Esophagus muscularis mucosa (tissue), 4 donors: ENCODE results near the gene GOPC. TPM values are rescaled to one million over a fixed set of nuclear protein-coding genes. Genes with fewer than 3 reads are reported as not detected.

Experiments
- DNase-seq: peaks from one replicate; pipeline ENCODE4 v3.0.0-alpha.2; 2017; ENCODE audit errors: extremely low spot score
- H3K27ac ChIP-seq, 4 donors: fragments of 200-600 bp; sonication (generic); replicated peaks in 1 of 4; 1 replicate in 3 of 4; 2 replicates in 1 of 4; pipeline ENCODE4 v1.5.1; 2016 to 2019; ENCODE audit warnings: mild to moderate bottlenecking in 1 of 4
- H3K27me3 ChIP-seq, 4 donors: fragments of 200-600 bp; sonication (generic); one replicate each; pipeline versions ENCODE4 v1.5.1 to v1.6.0; 2016 to 2019
- H3K36me3 ChIP-seq, 4 donors: fragments of 200-600 bp; sonication (generic); one replicate each; pipeline ENCODE4 v1.5.1; 2016 to 2019
- H3K4me1 ChIP-seq, 4 donors: fragments of 200-600 bp; sonication (generic); one replicate each; pipeline ENCODE4 v1.5.1; 2016 to 2019
- H3K4me3 ChIP-seq, 4 donors: fragments of 200-600 bp; sonication (generic); 1 replicate in 2 of 4; 2 replicates in 2 of 4; pipeline ENCODE4 v1.5.1; 2016 to 2019; ENCODE audit warnings: mild to moderate bottlenecking in 4 of 4, moderate library complexity in 1 of 4
- H3K9me3 ChIP-seq, 4 donors: fragments of 200-600 bp; sonication (generic); 1 replicate in 3 of 4; 2 replicates in 1 of 4; pipeline ENCODE4 v1.5.1; 2016 to 2019
- CTCF ChIP-seq, 3 experiments: fragments of 200-600 bp in 2 of 3; fragments of 450-650 bp in 1 of 3; sonication (generic) in 2 of 3; IDR thresholded peaks; one replicate each; pipeline ENCODE4 v1.5.1; 2017 to 2019; ENCODE audit warnings: antibody characterized with exemption in 3 of 3, mild to moderate bottlenecking in 2 of 3, moderate library complexity in 1 of 3
- EP300 ChIP-seq: sonication (generic); formaldehyde crosslinking; IDR thresholded peaks from one replicate; pipeline ENCODE4 v1.6.1; 2017; ENCODE audit warnings: antibody characterized with exemption
- POLR2A ChIP-seq: fragments of 450-650 bp; IDR thresholded peaks from one replicate; pipeline ENCODE4 v1.6.1; 2017; ENCODE audit warnings: antibody characterized with exemption, moderate library complexity, mild to moderate bottlenecking, low read depth
- POLR2AphosphoS5 ChIP-seq, 2 donors: sonication (generic); formaldehyde crosslinking; IDR thresholded peaks; one replicate each; pipeline ENCODE4 v1.6.1; 2017; ENCODE audit warnings: antibody characterized with exemption in 2 of 2
- WGBS: methylation state at CpG from one replicate; pipeline ENCODE4 v1.1.5; 2018; 5-methylcytosine and 5-hydroxymethylcytosine counted together
- intact Hi-C: fragments of 100-400 bp; cut with DNase I; formaldehyde crosslinking; loops from one replicate; pipeline ENCODE4 v1.15.1; 2023
- total RNA-seq, 4 donors: library from RNA; depleted of rRNA; stranded (reverse); fragments of >200 nt; gene quantifications; one replicate each; pipeline versions ENCODE4 v1.1.0 to v1.2.1, GENCODE V29; 2016

The GOPC gene
- total RNA-seq, 4 donors from 2014 or later = 18.8 to 25.7 (median 22.8) TPM

GRCh38 chr6:117512056-117512828 lies 90.1 kb downstream of the GOPC start:
- H3K27ac ChIP-seq = no peak overlapping the region
- H3K36me3 ChIP-seq = peaks cover 0 to under 1% (median 0%) of the 10 kb centered on the region in 4 donors
- DNase-seq = no peak
- H3K4me1 ChIP-seq = peaks cover 0 to 7% (median 7%) of the 10 kb centered on the region in 4 donors
- no peaks in the 10 kb centered on the region for H3K9me3 ChIP-seq
- WGBS = 89% methylated on average over 7 of the region's 7 CpGs
- H3K27me3 ChIP-seq = no peaks in the 10 kb centered on the region
- no peak for TF ChIP-seq CTCF (IDR thresholded peaks at IDR 0.05)
- no peak for TF ChIP-seq EP300
- no peak for TF ChIP-seq POLR2A
- TF ChIP-seq POLR2AphosphoS5 (IDR thresholded peaks at IDR 0.05) = no peak
- intact Hi-C loops = no loop called here
- H3K4me3 ChIP-seq = no peak overlapping the region

Other genes starting within 250 kb of the GOPC start
- gene ROS1, start 176.6 kb downstream of the GOPC start, total RNA-seq = under 1 TPM in 2 of 4 donors, not detected in 2; under 0.01 to 0.06 TPM
- gene DCBLD1, start 119.8 kb downstream of the GOPC start, total RNA-seq = 10 to 100 TPM in 2 of 4 donors, 1 to 10 TPM in 2; 3.8 to 11.6 (median 7.9) TPM
- 10 to 100 TPM; 20.4 to 28.2 (median 22.9) TPM for gene NUS1, start 73.0 kb upstream of the GOPC start, total RNA-seq